ENCODE results near the gene BRAF. TPM values are rescaled to one million over a fixed set of nuclear protein-coding genes. Genes with fewer than 3 reads are reported as not detected.
A peak's percentile ranks its signal among the peaks of the same experiment; 100 is the strongest.
"Not testable (repeated sequence)": the region's sequence is repeated elsewhere in the genome, so short reads cannot be mapped to it uniquely, and the experiment has no call there.

Gene BRAF
- total RNA-seq, 6 experiments from 2014 or later = 9.0 to 17.7 (median 13.2) TPM

- TF ChIP-seq CTCF (IDR thresholded peaks at IDR 0.05) = no peak
- no peak for TF ChIP-seq POLR2A (IDR thresholded peaks at IDR 0.05)
- intact Hi-C loops (cut with DNase I) = no loop called here
- Histone ChIP-seq H3K27ac (no peak overlapping the region), H3K9me3 (no peaks in the 10 kb centered on the region), H3K4me3 (no peak overlapping the region), H3K4me1 (peaks cover 0 to 14% (median 0%) of the 10 kb centered on the region in 4 donors), H3K36me3 (no peaks in the 10 kb centered on the region), H3K27me3 (no peaks in the 10 kb centered on the region)
- WGBS (ENCODE audit: insufficient coverage, low coverage, low lambda C conversion rate, missing lambda C conversion rate) = 85% methylated on average over 11 of the region's 11 CpGs
- DNase-seq = no peak
- no peak for ATAC-seq
Measured at GRCh38 chr7:140695381-140695780, 229.3 kb downstream of the BRAF start.

DNA sequence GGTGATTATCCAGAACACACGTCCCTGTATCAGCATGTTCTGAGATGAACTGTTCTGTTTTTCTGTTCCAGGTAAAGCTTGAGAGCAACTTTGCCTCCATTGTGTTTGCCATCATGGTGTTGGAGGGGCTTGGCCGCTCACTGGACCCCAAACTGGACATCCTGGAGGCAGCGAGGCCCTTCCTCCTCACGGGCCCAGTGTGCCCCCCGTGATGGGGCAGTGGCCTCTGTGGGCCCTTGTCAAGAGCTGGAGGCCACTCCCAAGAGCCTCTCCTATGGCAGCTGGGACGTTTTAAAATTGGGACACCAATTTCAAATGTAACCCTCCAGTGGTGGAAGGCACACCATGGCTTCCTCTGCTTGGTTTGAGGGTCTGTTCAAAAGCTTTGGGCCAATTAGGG is 230.1 kb downstream of the BRAF start:
- no peak for DNase-seq
- no peaks in the 10 kb centered on the region for H3K27me3 ChIP-seq
- ATAC-seq = no peak
- no peak for TF ChIP-seq POLR2A (IDR thresholded peaks at IDR 0.05)
- TF ChIP-seq CTCF (IDR thresholded peaks at IDR 0.05) = no peak
- WGBS (ENCODE audit: insufficient coverage, low coverage, low lambda C conversion rate, missing lambda C conversion rate) = 60% methylated on average over 1 of the region's 6 CpGs
- no peak overlapping the region for H3K4me3 ChIP-seq
- H3K36me3 ChIP-seq = no peaks in the 10 kb centered on the region
- intact Hi-C loops (cut with DNase I) = no loop called here
- H3K4me1 ChIP-seq = peaks cover 0 to 14% (median 0%) of the 10 kb centered on the region in 4 donors
- no peaks in the 10 kb centered on the region for H3K9me3 ChIP-seq
- H3K27ac ChIP-seq = no peak overlapping the region

GRCh38 chr7:140693849-140694248 is 230.9 kb downstream of the BRAF start:
- WGBS (ENCODE audit: insufficient coverage, low coverage, low lambda C conversion rate, missing lambda C conversion rate) = 85% methylated on average over 2 of the region's 10 CpGs
- H3K27me3 ChIP-seq; H3K9me3 ChIP-seq; H3K27ac ChIP-seq; H3K36me3 ChIP-seq; H3K4me3 ChIP-seq; ATAC-seq; DNase-seq; intact Hi-C loops (cut with DNase I): not testable (repeated sequence)
- peaks cover 0 to 14% (median 0%) of the 10 kb centered on the region in 4 donors for H3K4me1 ChIP-seq

DNA sequence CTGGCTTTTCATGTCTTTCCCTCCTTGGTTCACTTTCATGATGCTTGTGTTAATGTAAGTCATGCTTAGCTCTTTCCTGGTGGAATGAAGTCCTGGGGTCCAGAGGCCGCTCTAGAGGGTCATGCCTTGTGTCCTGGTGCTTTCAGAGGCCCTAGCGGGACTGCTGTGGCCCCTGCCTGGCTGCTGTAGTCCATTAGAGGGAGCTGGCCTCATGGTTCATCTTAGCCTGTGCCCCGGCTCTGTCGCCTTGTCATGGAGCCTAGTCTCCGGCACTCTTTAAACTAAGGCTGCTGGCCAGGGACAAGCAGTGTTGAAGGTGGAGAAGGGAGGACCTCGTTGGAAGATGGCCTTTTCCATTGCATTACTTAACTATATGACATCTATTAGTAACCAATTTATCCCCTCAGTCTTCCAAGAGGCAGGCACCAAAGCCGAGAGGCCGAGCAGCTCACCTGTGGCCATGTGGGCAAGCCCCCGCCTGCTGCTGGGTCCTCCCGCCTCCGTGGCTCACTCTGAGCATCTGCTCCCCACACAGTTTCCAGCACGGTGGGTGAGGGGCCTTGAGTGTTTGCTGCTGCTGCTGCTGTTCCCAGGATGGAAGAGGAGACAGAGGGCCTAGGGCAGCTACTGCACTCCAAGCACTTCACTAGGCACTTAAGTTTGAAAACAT is 233.2 kb downstream of the BRAF start:
- H3K27ac ChIP-seq = no peak overlapping the region
- ATAC-seq (no peak), DNase-seq (peak in 1 of 3 donors; percentile 33)
- no peak for TF ChIP-seq POLR2A (IDR thresholded peaks at IDR 0.05)
- no peak for TF ChIP-seq CTCF (IDR thresholded peaks at IDR 0.05)
- 94% methylated on average over 2 of the region's 12 CpGs for WGBS (ENCODE audit: insufficient coverage, low coverage, low lambda C conversion rate, missing lambda C conversion rate)
- intact Hi-C loops (cut with DNase I) = no loop called here
- peaks cover 0 to 6% (median 0%) of the 10 kb centered on the region in 4 donors for H3K4me1 ChIP-seq
- no peaks in the 10 kb centered on the region for H3K36me3 ChIP-seq
- no peaks in the 10 kb centered on the region for H3K9me3 ChIP-seq
- no peaks in the 10 kb centered on the region for H3K27me3 ChIP-seq
- H3K4me3 ChIP-seq = no peak overlapping the region

- 97% methylated on average over 6 of the region's 16 CpGs for WGBS (ENCODE audit: insufficient coverage, low coverage, low lambda C conversion rate, missing lambda C conversion rate)
- Histone ChIP-seq H3K4me1 (peaks cover 0 to 6% (median 0%) of the 10 kb centered on the region in 4 donors), H3K4me3 (no peak overlapping the region), H3K9me3 (no peaks in the 10 kb centered on the region), H3K27ac (no peak overlapping the region), H3K27me3 (no peaks in the 10 kb centered on the region), H3K36me3 (no peaks in the 10 kb centered on the region)
- ATAC-seq (no peak), DNase-seq (peak in 1 of 3 donors; percentile 37)
- intact Hi-C loops (cut with DNase I) = no loop called here
- TF ChIP-seq POLR2A (IDR thresholded peaks at IDR 0.05) (no peak), CTCF (IDR thresholded peaks at IDR 0.05) (no peak)
Measured at GRCh38 chr7:140689199-140690152, 235.3 kb downstream of the BRAF start.

Measured in right lobe of liver (tissue), 6 donors.